HEK293T (cell line): ENCODE results near the gene CEP170B.

Experiments
- ARNT ChIP-seq: fragments of 450-650 bp; IDR thresholded peaks from 2 replicates; pipeline ENCODE4 v1.6.1; 2017; ENCODE audit warnings: mild to moderate bottlenecking
- BHLHE40 ChIP-seq: fragments of 450-650 bp; IDR thresholded peaks from 2 replicates; pipeline ENCODE4 v1.6.1; 2016; ENCODE audit warnings: mild to moderate bottlenecking, moderate library complexity, borderline replicate concordance
- CTBP1 ChIP-seq: fragments of 450-650 bp; IDR thresholded peaks from 2 replicates; pipeline ENCODE4 v1.6.1; 2016; ENCODE audit warnings: borderline replicate concordance
- FOXA1 ChIP-seq: fragments of 450-650 bp; IDR thresholded peaks from 2 replicates; pipeline ENCODE4 v1.6.1; 2016; ENCODE audit warnings: mild to moderate bottlenecking
- FOXM1 ChIP-seq: fragments of 450-650 bp; IDR thresholded peaks from 2 replicates; pipeline ENCODE4 v1.6.1; 2017; ENCODE audit warnings: mild to moderate bottlenecking, borderline replicate concordance
- L3MBTL2 ChIP-seq: fragments of 450-650 bp; conservative IDR thresholded peaks from 2 replicates; pipeline ENCODE4 v1.6.1; 2016; ENCODE audit warnings: mild to moderate bottlenecking
- LEF1 ChIP-seq: fragments of 450-650 bp; IDR thresholded peaks from 2 replicates; pipeline ENCODE4 v1.6.1; 2017; ENCODE audit warnings: mild to moderate bottlenecking, borderline replicate concordance
- SP1 ChIP-seq: fragments of 450-650 bp; IDR thresholded peaks from 2 replicates; pipeline ENCODE4 v1.6.1; 2017
- SUZ12 ChIP-seq: fragments of 450-650 bp; IDR thresholded peaks from 2 replicates; pipeline ENCODE4 v1.6.1; 2016; ENCODE audit warnings: mild to moderate bottlenecking
- TF ChIP-seq, protein P1 (sequence below): fragments of 450-650 bp; IDR thresholded peaks from 2 replicates; pipeline ENCODE4 v1.6.1; 2016

DNA sequence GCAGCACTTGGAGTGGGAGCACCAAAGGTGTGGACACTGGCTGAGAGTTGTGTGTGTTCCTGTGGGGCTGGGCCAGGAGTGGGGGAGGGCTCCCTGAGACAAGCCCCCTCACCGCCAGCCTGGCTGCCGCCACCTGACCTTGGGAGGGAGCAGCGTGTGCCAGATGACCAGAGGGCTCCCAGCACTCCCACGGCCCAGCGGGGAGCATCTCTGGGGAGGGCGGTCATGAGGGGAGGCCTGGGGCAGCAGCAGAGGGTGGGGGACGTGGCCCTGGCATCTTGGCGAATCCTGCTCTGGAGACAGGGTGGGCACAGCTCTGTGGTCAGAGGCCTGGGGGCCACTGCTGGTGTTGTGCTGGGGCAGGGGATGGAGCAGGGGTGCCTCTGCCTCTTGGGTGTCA, 10.7 kb downstream of the CEP170B start:
- TF ChIP-seq LEF1 (no peak), FOXM1 (no peak), ARNT (no peak), SUZ12 (no peak), FOXA1 (no peak), L3MBTL2 (no peak), SP1 (no peak), BHLHE40 (no peak), CTBP1 (no peak)
- TF ChIP-seq, protein P1, sequence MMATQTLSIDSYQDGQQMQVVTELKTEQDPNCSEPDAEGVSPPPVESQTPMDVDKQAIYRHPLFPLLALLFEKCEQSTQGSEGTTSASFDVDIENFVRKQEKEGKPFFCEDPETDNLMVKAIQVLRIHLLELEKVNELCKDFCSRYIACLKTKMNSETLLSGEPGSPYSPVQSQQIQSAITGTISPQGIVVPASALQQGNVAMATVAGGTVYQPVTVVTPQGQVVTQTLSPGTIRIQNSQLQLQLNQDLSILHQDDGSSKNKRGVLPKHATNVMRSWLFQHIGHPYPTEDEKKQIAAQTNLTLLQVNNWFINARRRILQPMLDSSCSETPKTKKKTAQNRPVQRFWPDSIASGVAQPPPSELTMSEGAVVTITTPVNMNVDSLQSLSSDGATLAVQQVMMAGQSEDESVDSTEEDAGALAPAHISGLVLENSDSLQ = no peak
